SW480 (cell line): ENCODE results near the gene HTRA1.
A peak's percentile ranks its signal among the peaks of the same experiment; 100 is the strongest.

Experiments
- DNase-seq: peaks from one replicate; pipeline ENCODE4 v3.0.0-alpha.2; 2016; ENCODE audit warnings: low spot score

The HTRA1 gene

DNA sequence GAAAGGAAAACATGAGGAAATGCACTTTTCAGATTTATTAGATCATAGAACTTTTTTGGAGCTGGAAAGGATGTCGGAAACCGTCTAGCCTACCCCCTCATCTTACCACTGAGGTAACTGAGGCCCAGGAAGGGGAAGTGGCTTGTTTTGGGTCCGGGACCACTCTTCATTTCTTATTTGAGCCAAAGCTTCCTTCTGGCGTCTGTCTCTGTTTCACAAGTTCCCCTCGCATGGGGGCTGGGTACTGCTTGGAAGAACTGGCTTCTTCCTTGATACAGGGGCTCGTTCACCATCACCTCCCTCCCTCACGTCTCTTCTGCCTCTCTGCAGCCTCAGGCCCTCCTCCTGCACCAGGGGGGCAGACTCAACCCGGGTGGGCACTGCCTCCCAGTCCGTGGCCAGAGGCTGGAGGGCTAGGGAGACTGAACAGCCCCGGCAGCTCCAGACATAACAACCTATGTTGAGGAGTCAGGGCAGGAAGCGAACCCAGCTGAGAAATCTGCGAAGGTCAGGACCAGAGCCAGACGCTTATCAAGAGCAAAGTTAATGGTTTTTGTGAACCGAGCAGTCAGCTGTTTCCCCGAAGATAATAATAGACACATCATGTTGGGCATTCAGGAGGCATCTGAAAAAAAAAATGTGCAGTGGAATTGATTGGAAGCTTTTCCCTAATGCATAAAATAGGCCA, 12.9 kb downstream of the HTRA1 start:
- DNase-seq = no peak

DNA sequence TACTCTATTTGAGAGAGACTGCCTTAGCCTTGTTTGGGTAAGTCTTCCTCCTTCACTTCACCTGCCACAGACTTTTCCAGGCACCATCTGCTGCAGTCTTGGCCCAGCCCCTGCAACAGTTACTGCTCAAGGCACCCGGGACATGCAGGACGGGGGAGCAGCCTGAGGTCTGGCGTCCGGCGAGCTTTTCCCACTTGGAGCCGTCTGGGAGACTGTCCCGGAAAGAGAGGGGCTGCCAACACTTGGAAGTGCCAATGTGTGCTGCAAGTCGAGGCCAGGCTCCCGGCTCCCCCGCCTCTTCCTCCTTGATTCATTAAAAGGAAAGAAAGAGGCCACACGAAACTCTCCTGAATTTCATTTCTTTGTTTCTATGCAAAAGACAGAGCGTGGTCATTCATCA, 13.7 kb downstream of the HTRA1 start:
- DNase-seq = no peak

DNA sequence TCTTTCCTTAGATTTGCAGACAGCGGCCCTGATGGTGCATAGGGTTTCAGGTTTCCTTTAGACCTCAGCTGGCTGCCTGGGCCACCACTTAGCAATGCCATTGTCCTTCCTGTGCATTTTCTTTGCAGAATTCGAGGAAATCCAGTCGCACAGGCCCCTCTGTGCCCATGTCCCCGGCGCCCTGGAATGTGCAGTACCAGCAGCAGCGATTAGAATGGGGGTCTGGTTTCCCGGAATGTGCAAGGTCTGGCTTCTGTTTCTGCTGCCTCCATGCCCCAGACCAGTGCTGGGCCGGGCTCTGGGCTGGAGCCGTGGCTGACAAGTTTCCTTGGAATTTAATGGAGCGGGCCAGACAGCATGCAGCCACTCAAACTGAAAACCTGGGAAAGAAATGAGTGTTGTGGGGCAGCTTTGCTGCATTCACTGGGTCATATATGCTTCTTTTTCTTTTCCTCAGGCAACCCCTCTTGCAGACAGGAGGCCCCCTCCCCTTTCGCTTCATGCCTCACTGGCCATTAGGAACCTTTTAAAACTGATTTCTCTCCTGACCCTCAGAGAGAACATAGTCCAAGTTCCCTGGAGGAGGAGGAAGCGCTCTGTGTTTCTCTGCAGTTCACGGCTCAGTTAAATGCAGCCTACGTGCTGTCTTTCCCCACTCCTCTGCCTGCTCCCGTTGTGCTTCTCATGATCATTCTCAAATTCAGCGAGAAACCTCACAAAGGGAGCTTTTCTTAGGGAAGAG, 14.4 kb downstream of the HTRA1 start:
- DNase-seq = no peak

DNA sequence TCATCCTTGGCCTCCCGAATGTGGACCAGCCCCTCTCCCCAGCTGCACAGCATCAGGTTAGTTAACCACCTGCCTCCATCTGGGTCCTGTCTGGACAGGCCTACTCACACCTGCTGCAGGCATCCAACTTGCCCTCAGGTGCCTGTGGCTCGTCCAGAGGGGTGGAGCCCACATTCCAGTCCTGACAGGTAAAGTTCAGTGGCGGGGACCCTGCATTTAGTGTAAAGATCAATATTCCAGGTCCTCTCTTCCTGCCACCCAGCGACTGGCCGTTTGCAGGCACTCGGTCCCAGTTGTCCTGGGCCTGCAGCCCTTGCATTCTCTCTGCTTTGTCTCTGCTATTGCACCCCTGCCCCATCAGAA, 15.0 kb downstream of the HTRA1 start:
- DNase-seq = peak; percentile 15

DNA sequence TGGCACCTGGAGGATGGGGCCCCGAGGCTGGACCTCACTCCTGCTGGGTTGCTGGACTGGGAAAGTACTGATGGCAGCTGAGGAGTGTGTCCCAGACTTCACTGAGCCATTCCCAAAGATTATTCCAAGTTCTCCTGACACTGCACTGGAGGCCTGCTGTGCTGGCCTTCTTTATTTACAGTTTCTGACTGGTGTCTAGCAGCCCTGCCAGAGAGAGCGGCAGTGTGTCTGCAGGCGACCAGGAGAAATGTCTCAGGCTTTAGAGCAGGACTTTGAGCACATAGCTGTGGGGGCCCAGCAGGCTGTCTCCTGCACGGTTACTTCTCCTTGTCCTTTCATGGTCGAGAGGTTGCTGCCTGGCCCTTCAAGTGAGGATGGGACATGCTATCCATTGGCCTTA, 16.1 kb downstream of the HTRA1 start:
- no peak for DNase-seq

DNA sequence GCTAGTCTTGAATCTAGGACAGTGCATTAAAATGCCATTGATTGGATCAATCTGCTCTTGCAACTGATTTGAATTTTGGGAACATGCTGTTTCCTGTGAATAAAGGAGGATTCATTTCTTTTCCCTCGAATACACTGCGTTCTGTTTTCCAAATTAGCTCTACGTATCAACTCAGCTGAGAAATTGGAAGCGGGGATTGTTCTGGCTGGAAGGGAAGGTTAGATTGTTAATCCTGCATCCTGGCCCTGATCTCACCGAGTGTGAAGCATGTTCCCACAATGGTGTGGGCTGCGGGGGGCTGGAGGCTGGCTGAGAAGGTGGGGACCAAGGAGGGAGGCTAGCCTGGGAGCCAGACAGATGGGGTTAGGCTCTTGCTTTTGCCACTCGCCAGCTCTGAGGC, 17.6 kb downstream of the HTRA1 start:
- DNase-seq = no peak

DNA sequence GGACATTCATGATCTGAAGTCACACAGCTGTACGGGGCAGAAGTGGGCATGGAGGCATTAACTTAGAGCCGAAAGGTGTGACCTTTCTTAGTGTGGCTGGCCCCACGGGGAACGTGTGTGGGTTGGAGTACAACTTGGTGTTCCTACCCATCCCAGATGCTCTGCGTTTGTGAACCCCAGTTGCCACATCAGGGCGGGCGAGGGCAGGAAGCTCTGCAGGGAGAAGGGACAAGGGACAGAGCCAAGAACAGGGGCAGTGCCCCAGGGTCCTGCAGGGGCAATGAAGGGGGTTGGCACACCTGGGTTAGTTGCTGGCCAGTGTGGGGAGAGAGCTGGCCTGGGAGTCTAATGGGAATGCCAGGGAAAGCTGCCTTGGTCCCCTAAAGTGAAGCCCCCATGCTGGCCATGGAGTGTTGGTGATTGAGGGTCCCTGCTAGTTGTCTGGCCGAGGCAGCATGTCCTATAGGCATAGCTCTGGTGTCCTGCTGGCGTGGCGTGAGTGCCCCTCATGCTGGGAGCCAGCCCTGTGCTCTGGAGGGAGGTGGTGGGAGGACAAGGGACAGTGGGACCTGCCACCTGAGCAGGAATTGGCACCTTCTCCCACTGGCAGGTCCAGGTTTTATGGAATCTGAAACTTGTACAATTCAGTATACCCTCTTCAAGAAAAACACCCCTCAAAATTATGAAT, 18.9 kb downstream of the HTRA1 start:
- DNase-seq = no peak

DNA sequence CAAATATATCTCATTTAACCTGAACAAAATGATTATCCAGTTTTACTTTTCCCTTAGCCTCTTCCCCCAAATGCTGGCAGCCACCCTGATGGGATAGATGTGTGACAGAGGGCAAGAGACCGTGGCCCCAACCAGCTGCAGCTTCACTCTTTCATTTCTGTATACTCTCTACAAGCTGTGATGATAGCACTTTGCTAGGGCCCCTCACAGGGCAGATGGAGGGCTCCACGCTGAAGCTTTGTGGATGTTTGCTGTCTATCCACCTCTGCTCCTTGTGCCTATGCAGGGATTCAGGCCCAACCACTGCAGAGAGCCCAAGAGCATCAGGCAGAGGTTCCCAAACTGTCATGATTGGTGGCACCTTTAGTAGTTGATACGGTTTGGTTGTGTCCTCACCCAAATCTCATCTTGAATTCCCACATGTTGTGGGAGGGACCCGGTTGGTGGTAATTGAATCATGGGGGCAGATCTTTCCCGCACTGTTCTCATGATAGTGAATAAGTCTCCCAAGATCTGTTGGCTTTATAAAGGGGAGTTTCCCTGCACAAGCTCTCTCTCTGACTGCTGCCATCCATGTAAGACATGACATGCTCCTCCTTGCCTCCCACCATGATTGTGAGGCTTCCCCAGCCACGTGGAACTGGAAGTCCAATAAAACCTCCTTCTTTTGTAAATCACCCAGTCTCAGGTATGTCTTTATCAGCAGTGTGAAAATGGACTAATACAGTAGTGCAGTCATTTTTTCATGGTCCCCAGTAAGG, 20.1 kb downstream of the HTRA1 start:
- no peak for DNase-seq

DNA sequence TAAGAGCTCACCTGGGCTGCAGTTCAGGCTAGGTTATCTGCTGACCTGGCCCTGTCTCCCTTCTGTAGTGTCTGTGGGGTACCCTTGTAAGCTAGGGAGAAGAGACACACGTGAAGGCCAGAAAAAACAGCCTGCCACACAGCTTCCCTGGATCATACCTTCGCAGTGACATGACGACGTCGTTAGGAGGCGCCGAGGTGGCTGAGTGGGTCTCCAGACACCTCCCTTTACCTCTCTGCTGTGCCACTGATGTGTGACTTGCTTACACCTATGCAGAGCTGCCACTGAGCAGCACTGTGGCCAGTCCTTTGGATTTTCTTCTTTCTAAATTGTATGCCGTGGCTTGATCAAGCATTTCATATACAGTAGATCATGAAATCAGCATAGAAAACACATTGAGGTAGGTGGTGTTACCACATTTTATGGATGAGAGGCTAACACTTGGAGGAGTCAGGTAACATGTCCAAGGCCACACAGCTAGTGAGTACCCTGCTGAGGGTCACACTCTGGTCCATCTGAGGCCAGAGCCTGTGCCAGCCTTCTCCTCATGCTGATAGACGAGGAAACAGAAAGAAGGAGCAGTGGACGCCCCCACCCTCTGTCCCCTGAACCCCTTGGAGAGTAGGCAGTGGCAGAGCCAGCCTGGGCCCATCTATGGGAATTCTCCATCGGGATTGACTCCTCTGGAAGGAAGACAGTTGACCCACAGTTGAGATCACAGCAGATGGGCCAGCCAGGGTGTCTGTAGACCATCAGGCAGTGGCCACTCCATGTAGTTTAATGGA, 23.1 kb downstream of the HTRA1 start:
- DNase-seq = no peak

DNA sequence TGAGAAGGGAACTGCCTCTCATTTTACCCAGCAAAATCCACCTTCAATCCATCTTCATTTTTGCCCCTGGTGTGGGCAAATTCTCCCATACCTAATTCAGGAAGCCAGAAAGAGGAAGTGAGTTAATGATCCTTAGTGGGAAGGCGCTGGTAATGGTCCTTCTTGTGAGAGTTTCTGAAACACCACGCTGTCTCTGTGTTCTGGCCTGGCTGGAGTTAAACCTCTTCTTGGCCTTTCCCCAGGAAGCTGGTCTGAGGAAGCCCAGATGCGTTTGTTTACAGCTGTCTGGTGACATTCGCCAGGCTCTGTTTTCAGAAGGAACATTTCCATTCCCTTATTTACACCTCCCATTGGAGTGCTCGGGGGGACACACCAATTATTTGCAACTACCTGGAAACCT, 24.3 kb downstream of the HTRA1 start:
- DNase-seq = no peak

DNA sequence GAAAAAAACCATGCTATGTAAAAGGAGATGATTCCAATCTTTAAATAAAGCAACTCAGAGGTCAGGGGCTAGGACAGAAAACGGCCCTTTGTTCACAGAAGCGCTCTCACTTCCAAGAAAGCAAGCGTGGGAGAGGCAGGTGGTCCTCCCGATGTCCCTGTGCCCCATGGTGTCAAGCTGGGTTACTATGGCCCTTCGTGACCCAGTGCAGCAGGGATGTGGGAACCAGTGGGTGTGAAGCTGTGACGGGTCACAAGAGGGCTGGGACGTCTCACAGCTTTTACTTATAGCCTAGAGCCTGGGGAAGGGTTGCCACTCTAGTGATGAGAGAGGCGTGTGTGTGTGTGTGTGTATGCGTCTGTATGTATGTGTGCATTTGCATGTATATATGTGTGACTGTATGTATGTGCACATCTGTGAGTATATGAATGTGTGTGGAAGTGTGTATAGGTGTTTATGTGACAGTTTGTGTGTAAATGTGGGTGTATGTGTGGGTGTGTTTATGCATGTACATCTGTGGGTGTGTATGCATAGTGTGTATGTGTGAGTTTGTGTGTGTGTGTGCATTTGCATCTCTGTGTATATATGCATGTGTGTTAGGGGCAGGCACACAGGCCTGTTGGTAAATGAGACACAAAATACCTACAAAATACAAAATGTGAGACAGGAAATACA, 25.2 kb downstream of the HTRA1 start:
- DNase-seq = no peak

DNA sequence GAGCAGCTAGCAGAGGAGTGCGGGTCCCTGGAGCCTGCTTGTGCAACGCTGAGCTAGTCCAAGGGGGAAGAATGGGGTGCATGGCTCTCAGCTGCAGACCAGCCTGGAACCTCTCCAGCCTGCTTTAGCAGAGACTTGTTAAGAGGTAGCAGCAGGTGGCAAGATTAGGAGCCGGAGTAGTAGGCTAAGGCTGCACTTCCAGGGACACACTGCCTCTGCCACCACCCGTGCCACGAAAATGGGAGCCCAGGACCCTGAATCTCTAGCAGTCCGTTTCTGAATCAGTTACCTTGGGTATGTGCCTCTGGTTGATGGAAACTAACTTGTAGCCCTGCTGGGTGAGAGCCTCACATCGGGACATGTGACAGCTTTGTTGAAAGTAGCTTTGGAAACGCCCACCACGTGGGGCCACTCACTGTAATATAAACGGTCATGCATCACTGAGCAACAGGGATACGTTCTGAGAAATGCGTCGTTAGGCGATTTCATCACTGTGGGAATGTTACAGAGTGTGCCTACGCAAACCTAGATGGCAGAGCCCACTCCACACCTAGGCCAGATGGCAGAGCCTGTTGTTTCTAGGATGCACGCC, 25.9 kb downstream of the HTRA1 start:
- no peak for DNase-seq

DNA sequence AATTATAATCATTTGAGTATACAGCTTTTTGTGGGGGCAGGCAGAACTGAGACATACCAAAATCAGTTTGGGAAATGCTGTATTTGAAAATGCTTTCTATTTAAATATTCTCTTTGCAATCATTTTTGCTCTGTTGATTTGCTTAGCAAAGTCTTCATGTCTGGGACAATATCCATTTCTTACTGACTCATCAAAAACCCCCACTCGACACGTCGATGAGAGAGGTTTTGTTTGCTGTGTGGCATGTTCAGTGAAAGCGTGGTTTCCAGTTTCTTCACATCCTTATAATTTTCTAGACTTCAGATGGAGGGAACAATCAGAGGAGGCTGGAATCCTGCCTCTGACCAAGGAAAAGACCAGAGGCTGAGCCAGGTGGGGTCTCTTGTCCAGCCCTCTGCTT, 28.9 kb downstream of the HTRA1 start:
- no peak for DNase-seq

DNA sequence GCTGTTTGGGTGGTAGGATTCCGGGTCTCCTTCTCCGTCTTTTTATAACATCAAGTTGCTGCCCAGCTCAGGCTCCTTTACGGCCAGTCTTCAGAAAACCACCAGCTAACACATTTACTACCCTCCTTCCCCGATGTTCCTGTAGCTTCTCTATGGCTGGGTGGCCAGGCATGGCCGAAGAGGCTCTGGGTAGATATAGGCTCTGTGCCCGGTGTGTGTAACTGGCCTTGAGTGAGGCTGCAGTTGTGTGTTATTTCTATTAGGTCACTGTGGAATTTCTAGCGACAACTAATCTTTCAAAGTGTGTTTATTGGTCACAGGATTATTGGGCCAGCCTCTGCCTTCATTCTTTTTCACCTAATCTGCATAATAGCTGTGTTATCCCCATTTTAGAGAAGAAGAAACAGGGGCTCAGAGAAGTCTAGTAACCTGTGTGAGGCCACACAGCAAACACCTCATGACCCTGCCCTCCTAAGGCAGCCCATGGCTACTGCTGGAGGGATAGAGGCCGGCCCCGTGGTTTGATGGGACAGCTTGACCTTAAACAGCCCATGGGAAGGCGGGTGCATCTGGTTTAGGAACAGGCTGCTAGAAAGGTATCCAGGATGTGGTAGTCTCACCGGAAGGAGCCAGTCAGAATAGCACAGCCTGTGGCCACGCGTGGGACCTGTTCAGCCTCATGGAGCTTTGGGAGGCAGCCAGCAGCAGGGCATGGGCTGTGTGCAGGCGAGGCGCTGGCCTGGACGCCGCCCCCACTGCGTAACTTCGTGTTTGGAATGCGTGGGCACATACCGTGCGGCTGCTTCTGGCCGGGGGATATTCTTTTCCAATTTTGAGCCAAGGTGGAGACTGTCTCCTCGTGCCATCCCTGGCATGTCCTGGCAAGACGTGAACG, 29.7 kb downstream of the HTRA1 start:
- no peak for DNase-seq

DNA sequence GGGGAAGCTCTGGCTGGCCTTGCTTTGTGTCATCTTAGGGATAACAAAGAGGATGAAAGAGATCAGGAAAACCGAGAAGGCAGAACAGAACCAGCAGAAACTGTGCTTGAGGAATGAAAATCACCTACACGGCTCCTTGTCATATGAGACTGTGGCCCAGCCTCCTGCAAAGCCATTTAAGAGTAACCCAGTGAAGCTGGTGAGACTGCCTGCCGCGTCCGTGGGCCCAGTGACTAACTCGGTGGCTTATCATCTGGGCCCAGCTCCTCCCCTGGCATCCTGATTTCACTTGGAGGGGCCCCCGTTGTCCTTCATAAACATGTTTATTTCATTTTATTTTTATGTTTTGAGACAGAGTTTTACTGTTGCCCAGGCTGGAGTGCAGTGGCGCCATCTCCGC, 30.7 kb downstream of the HTRA1 start:
- no peak for DNase-seq

DNA sequence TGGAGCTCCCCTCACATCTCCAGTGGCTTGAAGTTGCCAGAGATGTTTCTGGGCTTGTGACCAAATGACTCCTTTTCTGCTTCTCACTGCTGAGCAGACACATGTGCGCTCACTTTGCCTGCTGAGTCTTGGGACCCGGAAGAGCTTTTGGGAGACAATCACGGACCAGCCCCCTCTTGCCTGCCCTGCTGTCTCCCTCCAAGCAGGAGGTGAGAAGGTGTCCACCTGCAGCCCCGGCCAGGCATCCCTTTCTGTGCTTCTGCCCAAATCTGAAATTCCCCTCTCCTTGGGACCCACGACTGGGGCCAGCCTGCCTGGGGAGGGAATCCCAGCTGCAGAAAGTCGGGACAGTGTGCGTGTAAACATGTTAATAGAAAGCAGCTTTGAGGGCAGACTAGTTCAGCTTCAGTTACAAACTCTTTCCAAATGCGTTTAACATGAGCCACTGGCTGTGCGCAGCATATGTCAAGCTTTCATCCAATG, 31.7 kb downstream of the HTRA1 start:
- DNase-seq = no peak

DNA sequence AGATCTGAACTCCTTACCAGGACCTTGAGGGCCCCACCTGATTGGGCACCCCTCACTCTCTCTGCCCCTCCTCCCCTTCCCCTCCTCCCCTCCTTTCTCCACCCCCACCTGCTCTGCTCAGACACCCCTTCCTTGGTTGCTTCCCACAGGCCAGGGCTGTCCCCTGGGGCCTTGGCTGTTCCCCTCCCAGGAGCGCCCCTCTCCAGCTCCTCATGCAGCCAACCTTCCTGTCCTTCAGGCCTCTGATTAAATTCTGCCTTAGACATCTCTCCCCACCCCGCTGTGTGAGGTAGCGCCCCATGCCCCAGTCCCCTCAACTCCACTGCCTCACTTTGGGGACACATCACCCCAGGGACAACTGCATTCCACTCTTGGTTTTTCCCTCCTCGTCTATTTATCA, 32.4 kb downstream of the HTRA1 start:
- no peak for DNase-seq

DNA sequence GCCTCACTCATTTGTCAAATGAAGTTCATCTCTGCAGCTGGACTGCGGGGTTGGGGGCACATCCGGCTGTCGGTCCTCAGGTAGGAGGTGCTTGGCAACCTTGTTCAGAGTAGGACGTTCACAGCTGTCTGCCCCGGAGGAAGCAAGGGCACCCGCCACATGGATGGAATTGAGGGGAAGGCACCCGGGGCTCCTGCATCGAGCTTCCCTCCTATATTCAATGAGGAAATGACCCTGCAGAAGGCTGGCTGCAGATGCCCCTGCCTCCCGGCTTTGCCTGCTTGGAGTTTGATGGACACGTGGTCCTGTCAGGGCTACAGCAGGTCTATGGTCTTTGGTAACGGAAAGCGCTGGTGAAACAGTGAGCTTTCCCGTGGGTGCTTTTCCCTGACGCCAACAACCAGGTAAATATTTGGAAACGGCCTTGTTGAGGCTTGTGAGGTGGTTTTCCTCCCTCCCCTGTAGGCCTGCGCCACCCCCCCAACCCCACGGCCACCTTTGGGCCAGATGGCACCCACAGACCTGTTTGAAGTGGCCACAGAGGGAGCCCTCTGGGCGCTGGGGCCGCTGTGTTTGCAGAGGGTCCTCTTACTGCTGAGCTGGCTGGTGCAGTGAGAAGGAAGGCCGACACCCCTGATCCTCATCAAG, 32.9 kb downstream of the HTRA1 start:
- no peak for DNase-seq

DNA sequence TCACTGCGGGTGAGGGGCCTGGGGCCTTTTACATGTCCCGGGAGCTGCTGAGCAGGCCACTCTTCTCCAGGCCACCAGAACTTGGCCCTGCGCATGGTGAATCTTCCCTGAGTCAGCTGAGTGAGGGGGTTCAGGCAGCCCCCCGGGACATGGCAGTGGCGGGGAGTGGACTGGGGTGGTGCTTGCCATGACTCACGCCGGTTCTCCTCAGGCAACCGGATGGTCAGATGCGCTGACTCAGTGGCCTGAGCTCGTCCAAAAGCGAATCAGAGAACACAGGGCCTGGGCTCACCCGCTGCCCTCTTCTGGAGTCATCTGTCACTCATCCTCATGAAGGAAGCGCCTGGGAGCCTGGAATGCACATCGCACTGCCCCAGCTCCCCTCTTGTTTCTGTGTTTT, 33.5 kb downstream of the HTRA1 start:
- DNase-seq = no peak
